Measurements from ENCODE around the gene STAT5A.
A peak's percentile ranks its signal among the peaks of the same experiment; 100 is the strongest.
"Not testable (repeated sequence)": the region's sequence is repeated elsewhere in the genome, so short reads cannot be mapped to it uniquely, and the experiment has no call there.

The STAT5A gene

DNA sequence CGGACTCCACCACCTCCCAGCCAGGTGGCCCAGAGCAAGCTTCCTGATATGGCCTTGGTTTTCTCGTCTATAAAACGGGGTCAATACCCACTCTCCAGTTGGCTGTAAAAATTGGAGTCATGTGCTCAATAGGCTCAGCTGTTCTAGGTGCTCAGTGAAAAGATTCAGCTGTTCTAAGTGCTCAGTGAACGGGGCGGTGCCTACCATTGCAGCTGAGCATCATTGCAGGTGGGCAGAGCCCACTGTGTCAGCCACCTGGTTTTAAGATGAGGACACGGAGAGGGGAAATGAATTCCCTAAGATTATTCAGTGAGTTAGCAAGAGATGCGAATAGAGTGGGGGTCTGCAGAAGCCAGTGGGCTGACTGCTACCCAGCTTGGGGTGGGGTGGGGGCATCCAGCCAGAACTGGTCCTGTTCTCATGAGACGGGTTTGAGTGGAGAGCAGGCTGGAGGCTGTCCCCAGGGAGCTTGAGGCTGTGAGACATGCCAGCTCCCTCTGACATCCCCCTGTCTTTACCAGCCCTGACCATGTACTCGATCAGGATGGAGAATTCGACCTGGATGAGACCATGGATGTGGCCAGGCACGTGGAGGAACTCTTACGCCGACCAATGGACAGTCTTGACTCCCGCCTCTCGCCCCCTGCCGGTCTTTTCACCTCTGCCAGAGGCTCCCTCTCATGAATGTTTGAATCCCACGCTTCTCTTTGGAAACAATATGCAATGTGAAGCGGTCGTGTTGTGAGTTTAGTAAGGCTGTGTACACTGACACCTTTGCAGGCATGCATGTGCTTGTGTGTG lies 21.9 kb downstream of the STAT5A start:
- no peak for DNase-seq

DNA sequence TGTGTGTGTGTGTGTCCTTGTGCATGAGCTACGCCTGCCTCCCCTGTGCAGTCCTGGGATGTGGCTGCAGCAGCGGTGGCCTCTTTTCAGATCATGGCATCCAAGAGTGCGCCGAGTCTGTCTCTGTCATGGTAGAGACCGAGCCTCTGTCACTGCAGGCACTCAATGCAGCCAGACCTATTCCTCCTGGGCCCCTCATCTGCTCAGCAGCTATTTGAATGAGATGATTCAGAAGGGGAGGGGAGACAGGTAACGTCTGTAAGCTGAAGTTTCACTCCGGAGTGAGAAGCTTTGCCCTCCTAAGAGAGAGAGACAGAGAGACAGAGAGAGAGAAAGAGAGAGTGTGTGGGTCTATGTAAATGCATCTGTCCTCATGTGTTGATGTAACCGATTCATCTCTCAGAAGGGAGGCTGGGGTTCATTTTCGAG lies 22.5 kb downstream of the STAT5A start:
- no peak for DNase-seq

GRCh38 chr17:42311240-42312034 lies 23.1 kb downstream of the STAT5A start:
- DNase-seq: no peak

DNA sequence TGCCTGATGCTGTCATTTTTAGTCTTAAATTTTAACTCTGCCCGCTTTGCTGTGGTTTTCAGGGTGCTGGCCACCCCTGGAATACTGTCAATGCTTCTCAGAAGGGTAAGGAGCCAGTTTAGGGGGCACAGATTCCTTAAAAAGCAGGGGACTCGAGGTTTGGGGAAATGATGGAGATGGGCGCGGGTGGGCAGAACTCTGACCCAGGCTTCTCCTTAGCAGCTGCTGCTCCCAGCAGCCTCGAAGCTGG lies 23.7 kb downstream of the STAT5A start:
- no peak for DNase-seq

GRCh38 chr17:42312285-42313130 lies 24.2 kb downstream of the STAT5A start:
- peak; percentile 64 for DNase-seq

- no peak for DNase-seq
Measured at GRCh38 chr17:42313389-42313772, 25.1 kb downstream of the STAT5A start.

GRCh38 chr17:42313773-42314566 lies 25.7 kb downstream of the STAT5A start:
- DNase-seq: no peak

DNA sequence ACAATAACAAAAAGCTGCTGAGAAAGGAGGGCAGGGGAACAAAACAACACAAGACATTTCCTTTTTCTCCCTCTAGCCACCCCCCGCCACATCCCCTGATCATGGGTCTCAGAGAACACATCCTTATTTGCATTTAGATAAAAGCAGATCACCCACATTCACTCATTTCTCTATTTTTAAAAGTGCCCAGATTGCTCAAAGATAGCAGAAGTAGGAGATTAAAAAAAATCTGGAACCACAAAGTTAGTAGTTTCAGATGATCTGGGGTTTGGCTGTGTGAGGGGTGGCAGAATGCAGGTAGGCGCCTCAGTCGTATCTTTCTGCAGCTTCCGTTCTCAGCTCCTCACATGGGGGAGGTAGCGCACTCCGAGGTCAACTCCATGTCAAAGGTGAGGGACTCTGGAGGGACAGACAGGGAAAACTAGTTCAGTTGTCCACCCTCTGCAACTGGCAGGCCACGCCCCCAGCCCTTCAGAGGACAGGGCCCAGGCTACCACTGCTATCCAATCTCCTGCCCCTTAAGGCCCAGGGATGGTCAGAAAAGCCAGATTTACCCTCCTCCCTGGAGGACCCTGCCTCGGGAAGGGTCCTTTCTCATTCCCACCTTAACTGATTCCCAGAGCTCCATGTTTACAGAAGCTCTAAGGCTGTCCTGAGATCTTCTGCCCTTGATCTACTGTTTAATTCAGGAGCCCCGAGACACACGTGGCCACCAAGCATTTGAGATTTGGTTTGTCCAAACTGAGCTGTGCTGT lies 27.3 kb downstream of the STAT5A start:
- no peak for DNase-seq

DNA sequence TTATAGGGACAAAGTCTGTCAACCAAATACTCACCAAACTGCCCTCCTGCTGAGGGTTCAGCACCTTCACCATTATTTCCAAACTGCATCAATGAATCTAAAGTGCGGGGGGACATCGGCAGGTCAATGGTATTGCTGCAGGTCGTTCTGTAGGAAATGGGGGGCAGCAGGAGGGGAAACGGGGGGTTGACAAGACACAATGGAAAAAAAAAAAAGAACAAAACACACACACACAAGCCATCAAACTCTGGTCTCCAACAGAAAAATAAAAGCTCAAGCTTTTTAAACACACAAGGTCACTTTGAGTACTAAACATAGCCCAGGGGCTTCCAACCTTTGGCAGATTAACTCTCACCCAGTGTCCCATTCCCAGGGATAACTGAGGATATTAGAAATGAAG lies 28.5 kb downstream of the STAT5A start:
- no peak for DNase-seq

DNA sequence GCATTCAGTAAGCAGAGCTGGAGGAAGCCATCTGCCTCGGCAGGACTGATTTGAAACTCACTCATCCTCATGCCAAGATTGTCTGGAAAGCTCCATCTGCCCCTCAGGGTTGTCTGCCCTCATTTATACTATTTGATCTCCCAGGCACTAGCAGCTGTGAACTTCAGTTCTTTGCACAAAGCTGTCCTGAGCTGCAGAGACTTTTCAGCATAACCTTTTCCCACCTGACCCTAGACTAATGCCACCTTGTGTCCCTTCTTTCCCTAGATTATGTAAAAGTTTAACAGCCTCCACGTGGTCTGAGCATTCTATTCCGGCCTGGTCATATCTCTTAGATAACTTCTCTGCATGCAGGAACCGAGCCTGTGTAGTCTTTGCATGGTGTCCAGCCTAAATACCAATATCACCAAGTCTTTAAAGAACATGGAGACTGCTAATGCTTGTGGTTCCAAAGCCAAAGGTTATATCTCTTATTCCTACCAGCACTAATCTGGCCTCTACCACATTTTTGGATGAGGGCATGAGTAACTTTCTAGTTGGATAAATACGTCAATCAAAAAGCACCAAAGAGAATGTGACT lies 29.1 kb downstream of the STAT5A start:
- DNase-seq: no peak

DNA sequence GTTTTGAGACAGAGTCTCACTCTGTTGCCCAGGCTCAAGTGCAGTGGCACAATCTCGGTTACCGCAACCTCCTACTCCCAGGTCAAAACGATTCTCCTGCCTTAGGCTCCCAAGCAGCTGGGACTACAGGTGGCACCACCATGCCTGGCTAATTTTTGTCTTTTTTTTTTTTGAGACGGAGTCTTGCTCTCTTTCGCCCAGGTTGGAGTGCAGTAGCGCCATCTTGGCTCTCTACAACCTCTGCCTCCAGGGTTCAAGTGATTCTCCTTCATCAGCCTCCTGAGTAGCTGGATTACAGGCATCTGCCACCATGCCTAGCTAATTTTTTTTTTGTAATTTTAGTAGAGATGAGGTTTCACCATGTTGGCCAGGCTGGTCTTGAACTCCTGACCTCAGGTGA lies 29.7 kb downstream of the STAT5A start:
- DNase-seq: not testable (repeated sequence)

DNA sequence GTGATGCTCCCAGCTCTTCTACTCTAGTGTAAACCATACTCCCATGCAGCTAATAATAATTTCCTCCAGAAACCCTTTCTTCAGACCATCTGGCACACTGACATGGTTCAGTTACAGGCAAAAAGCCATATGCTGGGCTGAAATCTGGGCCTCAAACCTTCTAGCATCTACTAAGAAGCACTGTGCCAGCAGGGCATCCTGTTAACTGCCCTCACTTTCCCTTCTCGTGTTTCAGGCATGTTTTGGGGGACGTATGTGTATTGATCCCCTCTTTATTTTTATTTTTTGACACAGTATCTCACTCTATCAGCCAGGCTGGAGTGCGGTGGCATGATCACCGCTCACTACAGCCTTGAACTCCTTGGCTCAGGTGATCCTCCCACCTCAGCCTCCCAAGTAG lies 33.3 kb downstream of the STAT5A start:
- no peak for DNase-seq

DNA sequence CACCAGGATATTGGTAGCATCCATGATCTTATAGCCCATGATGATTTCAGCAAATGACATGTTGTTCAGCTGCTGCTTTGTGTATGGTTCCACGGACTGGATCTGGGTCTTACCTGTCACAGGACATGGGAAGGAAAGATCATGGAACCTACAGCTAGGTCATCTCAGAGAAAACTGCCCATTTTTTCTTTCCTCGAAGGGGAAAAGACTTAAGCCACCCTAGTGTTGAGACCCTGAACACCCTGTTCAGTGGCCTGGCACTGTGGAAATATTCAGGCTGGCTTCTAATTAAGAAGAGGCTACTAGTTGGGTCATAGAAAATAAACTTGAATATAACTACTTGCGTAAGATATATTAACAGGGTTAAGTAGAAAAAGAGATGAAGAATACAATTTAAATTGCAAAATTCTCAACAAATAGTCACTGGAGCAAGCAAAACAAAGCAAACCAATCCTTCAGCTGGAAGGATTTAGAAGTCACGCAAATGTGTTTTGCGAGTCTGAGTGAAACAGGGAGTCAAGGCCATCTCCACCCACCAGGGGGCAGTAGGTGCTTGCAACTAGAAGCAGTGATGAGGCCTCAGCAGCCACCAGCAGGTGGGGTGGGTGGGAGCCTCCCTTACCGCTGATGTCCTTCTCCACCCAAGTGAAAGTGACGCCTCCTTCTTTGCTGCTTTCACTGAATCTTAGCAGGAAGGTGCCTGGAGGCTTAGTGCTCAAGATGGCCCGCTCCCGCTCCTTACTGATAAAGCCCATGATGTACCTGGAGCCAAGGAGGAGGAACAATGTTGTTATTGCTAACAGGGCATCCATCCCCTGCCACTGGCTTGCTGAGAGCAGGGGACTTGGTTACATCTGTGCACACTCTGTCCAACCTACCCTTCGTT lies 34.3 kb downstream of the STAT5A start:
- peak; percentile 94 for DNase-seq

- no peak for DNase-seq
Measured at GRCh38 chr17:42323268-42323773, 35.0 kb downstream of the STAT5A start.

DNA sequence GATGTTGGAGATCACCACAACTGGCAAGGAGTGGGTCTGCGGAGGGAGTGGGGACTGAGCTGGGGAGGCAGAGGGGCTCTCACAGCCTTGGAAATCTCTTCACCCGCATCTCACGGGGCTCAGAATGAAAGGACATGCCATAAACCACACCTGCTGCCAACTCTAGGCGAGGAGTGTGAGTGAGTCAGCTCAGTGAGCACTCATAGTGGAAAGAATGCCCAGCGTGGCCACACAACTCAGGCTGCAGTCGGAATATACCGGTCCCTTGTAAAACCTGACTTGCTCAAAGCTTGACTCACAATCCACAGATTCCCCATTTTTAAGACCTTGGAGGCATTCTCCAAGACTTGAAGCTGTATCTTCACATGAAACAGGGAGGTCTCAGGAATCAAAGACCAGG lies 36.7 kb downstream of the STAT5A start:
- DNase-seq: no peak

- no peak for DNase-seq
Measured at GRCh38 chr17:42329025-42329976, 41.0 kb downstream of the STAT5A start.

DNA sequence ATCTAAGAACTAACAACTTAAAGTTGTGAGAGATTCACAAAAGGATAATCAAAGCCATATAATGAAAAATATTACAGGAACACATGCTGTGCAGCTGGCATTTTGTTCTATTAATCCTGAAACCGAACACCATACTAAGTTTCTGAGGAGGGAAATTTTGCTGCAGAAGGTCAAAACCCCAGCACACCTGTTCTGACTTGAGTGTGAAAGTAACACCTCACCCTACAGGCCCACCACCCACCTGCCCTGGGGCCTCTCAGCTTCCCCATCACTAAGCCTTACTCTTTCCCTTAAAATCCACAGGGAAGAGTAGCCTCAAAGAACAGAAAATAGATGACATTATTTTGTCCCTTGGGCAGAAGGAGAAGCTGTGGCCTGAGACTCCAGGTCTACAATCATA lies 44.8 kb downstream of the STAT5A start:
- DNase-seq: no peak

- DNase-seq: no peak
Measured at GRCh38 chr17:42334677-42335076, 46.4 kb downstream of the STAT5A start.

GRCh38 chr17:42337442-42337841 lies 49.1 kb downstream of the STAT5A start:
- no peak for DNase-seq
